AG08396 (cell line): Measurements from ENCODE around the gene ZFP2.
"Not testable (repeated sequence)": the region's sequence is repeated elsewhere in the genome, so short reads cannot be mapped to it uniquely, and the experiment has no call there.

Experiments
- DNase-seq: peaks from one replicate; pipeline ENCODE4 v3.0.0; 2012; ENCODE audit warnings: low spot score, mixed read lengths

ZFP2 gene

GRCh38 chr5:178895615-178896571 lies at the start of gene ZFP2:
Gene ZFP2, plus strand, starts transcription at chr5:178895913. Its CDS starts 35,401 bp downstream, at chr5:178931314.
- peak; percentile 78 for DNase-seq

DNA sequence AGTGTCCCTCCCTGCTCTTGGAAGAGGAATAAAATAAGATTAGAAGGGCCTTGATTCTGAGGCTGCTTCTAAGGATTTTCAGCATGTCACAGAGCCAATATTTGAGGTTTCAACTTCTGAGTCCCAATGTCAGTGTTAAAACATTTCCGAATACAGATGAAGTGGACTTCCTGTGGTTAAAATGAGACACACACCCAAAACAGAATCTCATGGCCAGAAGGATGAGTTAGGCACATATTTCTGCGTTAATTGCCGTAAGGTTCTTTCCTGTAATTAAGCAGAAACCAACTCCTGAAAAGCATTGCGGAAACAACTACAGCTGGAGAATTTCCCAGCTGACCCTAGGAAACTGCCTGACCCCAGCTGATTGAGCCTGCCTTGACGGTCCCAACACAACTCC lies 46.4 kb upstream of the ZFP2 start:
- DNase-seq, result no peak

DNA sequence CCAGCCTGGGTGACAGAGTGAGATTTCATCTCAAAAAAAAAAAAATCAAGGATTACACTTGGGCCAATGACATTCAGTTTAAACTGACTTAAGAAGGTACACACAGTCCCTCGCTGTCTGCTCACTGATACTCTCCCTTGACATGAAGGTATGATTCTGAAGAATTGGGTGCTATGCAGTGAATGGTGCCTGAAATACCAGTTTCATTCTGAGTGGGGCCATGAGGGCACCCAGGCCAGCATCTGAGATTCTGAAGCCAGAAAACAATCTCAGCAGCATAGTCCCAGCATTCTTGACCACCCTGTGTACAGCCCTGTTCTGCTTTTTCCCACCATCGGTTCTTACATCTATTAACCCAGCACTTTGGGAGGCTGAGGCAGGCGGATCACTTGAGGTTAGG lies 43.8 kb upstream of the ZFP2 start:
- no peak for DNase-seq

- DNase-seq, result no peak
These were observed 41.4 kb upstream of the ZFP2 start for GRCh38 chr5:178854284-178854683.

DNA sequence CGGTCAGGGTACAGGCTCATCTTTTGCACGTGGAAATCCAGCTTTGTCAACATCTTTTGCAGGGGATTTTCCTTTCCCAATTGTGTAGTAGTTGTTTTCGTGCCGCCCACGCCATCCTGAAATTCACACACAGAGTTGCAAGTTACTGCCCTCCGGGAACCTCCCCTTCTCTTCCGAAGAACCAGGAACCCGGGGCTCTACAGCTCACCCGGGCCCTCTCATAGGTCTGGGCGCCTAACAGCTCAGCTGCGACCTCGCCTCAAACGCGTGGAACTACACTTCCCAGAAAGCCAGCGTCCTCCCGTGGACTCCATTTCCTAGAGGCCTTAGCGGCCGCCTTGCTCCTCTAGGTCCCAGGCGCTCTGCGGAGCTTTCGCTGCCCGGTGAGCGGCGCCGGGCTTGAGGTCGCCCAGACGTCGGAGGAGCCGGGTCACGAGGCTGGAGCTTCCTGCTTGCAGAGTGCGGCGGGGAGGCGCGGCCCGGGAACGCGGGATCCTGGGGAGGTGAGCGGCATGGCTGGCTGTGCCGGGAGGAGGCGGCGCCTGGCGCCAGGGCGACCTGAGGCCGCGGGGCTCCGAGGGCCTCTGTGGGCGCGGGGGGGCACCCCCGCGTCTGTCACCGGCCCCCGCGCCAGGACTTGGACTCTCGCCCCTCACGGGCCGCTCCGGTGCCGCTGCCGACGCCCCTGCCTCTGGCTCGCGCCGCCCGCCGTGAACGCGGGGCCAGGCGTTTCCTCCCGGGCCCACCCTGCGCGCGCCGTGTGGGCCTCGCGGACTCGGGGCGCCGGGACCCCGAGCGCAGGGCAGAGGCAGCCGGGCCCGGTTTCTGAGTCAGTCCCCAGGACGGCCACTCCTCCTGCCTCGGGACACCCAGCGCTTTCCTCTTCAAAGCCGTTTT lies 35.8 kb upstream of the ZFP2 start, which contains the start of gene ZNF354B:
Gene ZNF354B, plus strand, starts transcription at position 329 of the 897 bp plus-strand sequence. CDS start 1,095 bp downstream, outside the sequence.
- peak; percentile 95 for DNase-seq

DNA sequence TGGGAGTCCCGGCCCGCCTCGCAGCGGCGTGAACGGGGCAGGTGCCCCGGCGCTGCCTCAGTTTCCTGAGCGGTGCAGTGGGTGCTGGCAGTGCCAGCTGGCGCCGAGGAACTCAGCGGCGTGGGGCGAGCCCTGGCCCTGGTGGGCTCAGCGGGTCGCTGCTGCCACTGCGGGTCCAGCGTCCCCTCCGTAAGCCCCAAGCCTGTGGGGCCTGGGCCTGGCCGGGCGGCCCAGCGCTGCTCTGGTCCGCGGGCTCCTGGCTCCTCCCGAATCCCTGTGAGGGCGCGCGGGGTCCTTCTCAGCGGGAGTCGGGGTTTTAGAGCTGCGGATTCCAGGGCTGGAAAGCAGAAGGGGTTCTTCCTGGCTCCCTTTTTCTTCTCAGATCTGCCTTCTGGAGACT lies 35.1 kb upstream of the ZFP2 start:
- not testable (repeated sequence) for DNase-seq

GRCh38 chr5:178861627-178862026 lies 34.1 kb upstream of the ZFP2 start:
- no peak for DNase-seq

GRCh38 chr5:178866946-178867345 lies 28.8 kb upstream of the ZFP2 start:
- no peak for DNase-seq

GRCh38 chr5:178869577-178869976 lies 26.1 kb upstream of the ZFP2 start:
- DNase-seq, result no peak

- no peak for DNase-seq
These were observed 25.3 kb upstream of the ZFP2 start for GRCh38 chr5:178870411-178870810.

DNA sequence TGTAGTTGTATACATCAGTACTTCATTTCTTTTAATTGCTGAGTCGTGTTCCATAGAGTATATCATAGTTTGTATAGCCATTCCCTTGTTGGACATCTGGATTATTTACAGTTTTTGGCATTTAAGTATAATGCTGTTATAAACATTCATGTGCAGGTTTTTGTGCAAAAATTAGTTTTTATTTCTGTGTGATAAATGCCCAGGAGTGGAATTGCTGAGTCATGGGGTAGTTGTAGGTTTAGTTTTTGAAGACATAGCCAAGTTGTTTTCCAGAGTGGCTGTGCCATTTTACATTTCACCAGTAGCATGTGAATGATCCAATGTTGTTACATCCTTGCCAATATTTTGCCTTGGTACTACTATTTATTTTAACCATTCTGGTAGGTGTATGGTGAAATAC lies 23.4 kb upstream of the ZFP2 start:
- DNase-seq, result no peak

GRCh38 chr5:178883115-178883694 lies 12.5 kb upstream of the ZFP2 start:
- not testable (repeated sequence) for DNase-seq

- DNase-seq, result no peak
These were observed 11.8 kb upstream of the ZFP2 start for GRCh38 chr5:178883815-178884430.

DNA sequence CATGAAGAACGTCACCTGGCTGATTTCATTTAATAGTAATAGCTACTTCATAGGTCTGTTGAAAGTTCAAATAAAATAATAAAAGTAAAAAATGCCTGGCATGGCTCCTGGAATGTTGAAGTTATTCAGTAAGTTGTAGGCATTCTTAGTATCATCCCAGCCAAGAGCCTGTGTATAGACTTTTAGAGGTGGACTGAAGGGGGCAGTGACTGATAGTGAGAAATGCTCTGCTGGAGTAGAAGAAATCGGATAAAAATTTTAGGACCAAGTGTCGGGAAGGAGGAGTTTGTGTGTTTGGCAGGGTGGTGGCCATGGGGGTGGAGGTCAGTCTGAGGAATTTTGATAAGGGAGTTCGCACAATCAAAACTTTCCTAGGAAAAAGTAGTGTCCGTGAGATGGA lies 3.6 kb downstream of the ZFP2 start:
- no peak for DNase-seq

DNA sequence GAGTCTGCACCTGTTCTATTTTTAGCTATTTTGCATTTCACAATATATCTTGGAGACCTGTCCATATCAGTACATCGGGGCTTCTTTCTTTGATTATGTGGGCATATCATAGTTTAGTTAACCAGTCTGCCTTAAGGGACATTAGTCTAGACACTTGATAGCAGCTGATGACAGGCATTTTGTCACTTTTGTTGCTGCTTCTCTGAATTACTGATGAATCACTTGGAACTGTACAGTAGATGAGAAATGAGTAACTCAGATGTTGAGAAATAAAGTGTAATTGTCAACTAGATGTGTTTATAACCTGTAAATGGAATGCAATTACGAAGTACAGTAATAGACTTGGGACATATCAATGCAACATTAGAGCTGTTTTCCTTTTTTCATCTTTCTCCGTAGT lies 7.1 kb downstream of the ZFP2 start:
- no peak for DNase-seq

DNA sequence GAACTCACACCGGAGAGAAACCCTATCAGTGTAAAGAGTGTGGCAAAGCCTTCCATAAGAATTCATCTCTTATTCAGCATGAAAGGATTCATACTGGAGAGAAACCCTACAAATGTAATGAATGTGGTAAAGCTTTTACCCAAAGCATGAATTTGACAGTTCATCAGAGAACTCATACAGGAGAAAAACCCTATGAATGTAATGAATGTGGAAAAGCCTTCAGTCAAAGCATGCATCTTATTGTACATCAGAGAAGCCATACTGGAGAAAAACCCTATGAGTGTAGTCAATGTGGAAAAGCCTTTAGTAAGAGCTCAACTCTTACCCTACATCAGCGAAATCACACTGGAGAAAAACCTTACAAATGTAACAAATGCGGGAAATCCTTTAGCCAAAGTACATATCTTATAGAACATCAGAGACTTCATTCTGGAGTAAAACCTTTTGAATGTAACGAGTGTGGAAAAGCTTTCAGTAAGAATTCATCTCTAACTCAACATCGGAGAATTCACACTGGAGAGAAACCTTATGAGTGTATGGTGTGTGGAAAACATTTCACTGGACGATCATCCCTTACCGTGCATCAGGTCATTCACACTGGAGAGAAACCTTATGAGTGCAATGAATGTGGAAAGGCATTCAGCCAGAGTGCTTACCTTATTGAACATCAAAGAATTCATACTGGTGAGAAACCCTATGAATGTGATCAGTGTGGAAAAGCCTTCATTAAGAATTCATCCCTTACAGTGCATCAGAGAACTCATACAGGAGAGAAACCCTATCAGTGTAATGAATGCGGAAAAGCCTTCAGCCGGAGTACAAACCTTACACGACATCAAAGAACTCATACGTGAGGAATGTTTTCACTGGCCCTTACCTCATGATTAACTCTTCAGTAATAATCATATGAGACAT lies 36.4 kb downstream of the ZFP2 start:
- no peak for DNase-seq

GRCh38 chr5:178940569-178941360 lies 45.1 kb downstream of the ZFP2 start, which contains the start of gene ZNF454:
Gene ZNF454, plus strand, starts transcription at chr5:178941198. Its CDS starts 1,594 bp downstream, at chr5:178942792.
- DNase-seq, result peak; percentile 96

GRCh38 chr5:178941361-178941760 lies 45.6 kb downstream of the ZFP2 start:
- DNase-seq, result no peak

DNA sequence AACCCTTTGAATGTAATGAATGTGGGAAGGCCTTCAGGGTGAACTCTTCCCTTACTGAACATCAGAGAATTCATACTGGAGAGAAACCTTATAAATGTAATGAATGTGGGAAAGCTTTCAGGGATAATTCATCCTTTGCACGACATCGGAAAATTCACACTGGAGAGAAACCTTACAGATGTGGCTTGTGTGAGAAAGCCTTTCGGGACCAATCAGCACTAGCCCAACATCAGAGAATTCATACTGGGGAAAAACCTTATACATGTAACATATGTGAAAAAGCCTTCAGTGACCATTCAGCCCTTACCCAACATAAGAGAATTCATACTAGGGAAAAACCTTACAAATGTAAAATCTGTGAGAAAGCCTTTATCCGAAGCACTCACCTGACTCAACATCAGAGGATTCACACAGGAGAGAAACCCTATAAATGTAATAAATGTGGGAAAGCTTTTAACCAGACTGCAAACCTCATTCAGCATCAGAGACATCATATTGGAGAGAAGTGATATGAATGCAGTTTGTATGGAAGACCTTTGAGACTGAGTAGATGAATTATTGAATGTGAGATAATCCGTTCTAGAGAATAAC lies 69.8 kb downstream of the ZFP2 start:
- DNase-seq, result no peak
